ENCODE results near the gene PARVA.

DNA sequence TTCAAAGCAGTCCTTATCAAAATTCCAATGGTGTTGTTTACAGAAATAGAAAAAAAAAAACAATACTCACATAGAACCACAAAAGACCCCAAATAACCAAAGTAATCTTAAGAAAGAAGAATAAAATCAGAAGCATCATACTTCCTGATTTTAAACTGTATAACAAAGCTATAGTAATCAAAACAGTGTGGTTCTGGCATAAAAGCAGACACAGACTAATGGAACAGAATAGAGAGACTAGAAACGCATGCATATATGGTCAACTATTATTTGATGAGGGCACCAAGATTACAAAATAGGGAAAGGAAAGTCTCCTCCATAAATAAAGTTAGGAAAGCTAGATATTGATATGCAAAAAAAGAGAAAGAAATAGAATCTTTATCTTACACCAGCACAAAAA lies 176.8 kb downstream of the PARVA start:
- TF ChIP-seq, protein P1, sequence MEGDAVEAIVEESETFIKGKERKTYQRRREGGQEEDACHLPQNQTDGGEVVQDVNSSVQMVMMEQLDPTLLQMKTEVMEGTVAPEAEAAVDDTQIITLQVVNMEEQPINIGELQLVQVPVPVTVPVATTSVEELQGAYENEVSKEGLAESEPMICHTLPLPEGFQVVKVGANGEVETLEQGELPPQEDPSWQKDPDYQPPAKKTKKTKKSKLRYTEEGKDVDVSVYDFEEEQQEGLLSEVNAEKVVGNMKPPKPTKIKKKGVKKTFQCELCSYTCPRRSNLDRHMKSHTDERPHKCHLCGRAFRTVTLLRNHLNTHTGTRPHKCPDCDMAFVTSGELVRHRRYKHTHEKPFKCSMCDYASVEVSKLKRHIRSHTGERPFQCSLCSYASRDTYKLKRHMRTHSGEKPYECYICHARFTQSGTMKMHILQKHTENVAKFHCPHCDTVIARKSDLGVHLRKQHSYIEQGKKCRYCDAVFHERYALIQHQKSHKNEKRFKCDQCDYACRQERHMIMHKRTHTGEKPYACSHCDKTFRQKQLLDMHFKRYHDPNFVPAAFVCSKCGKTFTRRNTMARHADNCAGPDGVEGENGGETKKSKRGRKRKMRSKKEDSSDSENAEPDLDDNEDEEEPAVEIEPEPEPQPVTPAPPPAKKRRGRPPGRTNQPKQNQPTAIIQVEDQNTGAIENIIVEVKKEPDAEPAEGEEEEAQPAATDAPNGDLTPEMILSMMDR (IDR thresholded peaks at IDR 0.05): no peak
- no peak for TF ChIP-seq ZFX (IDR thresholded peaks at IDR 0.05; ENCODE audit: borderline replicate concordance)
